Superior temporal gyrus (tissue), 1 donor: ENCODE data around the gene COL1A2.

Experiments
- DNase-seq: peaks from one replicate; pipeline ENCODE4 v3.0.0-alpha.2; 2016; ENCODE audit errors: extremely low spot score

The COL1A2 gene

GRCh38 chr7:94382746-94383145, 11.9 kb upstream of the COL1A2 start:
- DNase-seq = no peak

GRCh38 chr7:94384315-94384714, 10.4 kb upstream of the COL1A2 start:
- no peak for DNase-seq

GRCh38 chr7:94386416-94386815, 8.3 kb upstream of the COL1A2 start:
- DNase-seq = no peak

GRCh38 chr7:94388540-94388939, 6.2 kb upstream of the COL1A2 start:
- no peak for DNase-seq

GRCh38 chr7:94389381-94389780, 5.3 kb upstream of the COL1A2 start:
- no peak for DNase-seq

- DNase-seq = no peak
Observed at GRCh38 chr7:94391726-94392392, 2.8 kb upstream of the COL1A2 start.

- DNase-seq = no peak
Observed at GRCh38 chr7:94392393-94392786, 2.3 kb upstream of the COL1A2 start.

- no peak for DNase-seq
Observed at GRCh38 chr7:94393246-94394108, 1.2 kb upstream of the COL1A2 start.

- no peak for DNase-seq
Observed at GRCh38 chr7:94394109-94394436, 622 bp upstream of the COL1A2 start.

GRCh38 chr7:94395141-94396036, 694 bp downstream of the COL1A2 start:
- DNase-seq = peak; percentile 54

GRCh38 chr7:94396037-94396431, 1.3 kb downstream of the COL1A2 start:
- DNase-seq = no peak

GRCh38 chr7:94396596-94396995, 1.9 kb downstream of the COL1A2 start:
- no peak for DNase-seq

- no peak for DNase-seq
Observed at GRCh38 chr7:94397722-94398121, 3.0 kb downstream of the COL1A2 start.

- no peak for DNase-seq
Observed at GRCh38 chr7:94398841-94399240, 4.1 kb downstream of the COL1A2 start.

- DNase-seq = no peak
Observed at GRCh38 chr7:94400022-94400421, 5.3 kb downstream of the COL1A2 start.

GRCh38 chr7:94400643-94401427, 6.1 kb downstream of the COL1A2 start:
- no peak for DNase-seq

GRCh38 chr7:94401428-94401814, 6.7 kb downstream of the COL1A2 start:
- DNase-seq = no peak

GRCh38 chr7:94403546-94403945, 8.9 kb downstream of the COL1A2 start:
- no peak for DNase-seq

GRCh38 chr7:94405506-94405905, 10.8 kb downstream of the COL1A2 start:
- DNase-seq = no peak

GRCh38 chr7:94406696-94407095, 12.0 kb downstream of the COL1A2 start:
- no peak for DNase-seq

- DNase-seq = no peak
Observed at GRCh38 chr7:94409200-94409948, 14.7 kb downstream of the COL1A2 start.
